AG09319 (cell line): ENCODE results near the gene BID.
"Not testable (repeated sequence)": the region's sequence is repeated elsewhere in the genome, so short reads cannot be mapped to it uniquely, and the experiment has no call there.

ENCODE experiments used
- DNase-seq: peaks from one replicate; pipeline ENCODE4 v3.0.0-alpha.2; 2010; ENCODE audit warnings: low read depth; ENCODE audit errors: extremely low read depth
- TF ChIP-seq, protein P1 (sequence below): IDR thresholded peaks from 2 replicates; pipeline ENCODE4 v1.5.1; 2011; ENCODE audit warnings: low read depth, mild to moderate bottlenecking, inconsistent platforms, low read length, moderate library complexity

BID gene

GRCh38 chr22:17705951-17706900 lies 68.0 kb downstream of the BID start:
- TF ChIP-seq, protein P1, sequence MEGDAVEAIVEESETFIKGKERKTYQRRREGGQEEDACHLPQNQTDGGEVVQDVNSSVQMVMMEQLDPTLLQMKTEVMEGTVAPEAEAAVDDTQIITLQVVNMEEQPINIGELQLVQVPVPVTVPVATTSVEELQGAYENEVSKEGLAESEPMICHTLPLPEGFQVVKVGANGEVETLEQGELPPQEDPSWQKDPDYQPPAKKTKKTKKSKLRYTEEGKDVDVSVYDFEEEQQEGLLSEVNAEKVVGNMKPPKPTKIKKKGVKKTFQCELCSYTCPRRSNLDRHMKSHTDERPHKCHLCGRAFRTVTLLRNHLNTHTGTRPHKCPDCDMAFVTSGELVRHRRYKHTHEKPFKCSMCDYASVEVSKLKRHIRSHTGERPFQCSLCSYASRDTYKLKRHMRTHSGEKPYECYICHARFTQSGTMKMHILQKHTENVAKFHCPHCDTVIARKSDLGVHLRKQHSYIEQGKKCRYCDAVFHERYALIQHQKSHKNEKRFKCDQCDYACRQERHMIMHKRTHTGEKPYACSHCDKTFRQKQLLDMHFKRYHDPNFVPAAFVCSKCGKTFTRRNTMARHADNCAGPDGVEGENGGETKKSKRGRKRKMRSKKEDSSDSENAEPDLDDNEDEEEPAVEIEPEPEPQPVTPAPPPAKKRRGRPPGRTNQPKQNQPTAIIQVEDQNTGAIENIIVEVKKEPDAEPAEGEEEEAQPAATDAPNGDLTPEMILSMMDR, result no peak

GRCh38 chr22:17705546-17705945 lies 68.7 kb downstream of the BID start:
- no peak for DNase-seq
- TF ChIP-seq, protein P1, result no peak

More at GRCh38 chr22:17705951-17706900, 68.0 kb downstream of the BID start:
- DNase-seq, result peak; percentile 83

DNA sequence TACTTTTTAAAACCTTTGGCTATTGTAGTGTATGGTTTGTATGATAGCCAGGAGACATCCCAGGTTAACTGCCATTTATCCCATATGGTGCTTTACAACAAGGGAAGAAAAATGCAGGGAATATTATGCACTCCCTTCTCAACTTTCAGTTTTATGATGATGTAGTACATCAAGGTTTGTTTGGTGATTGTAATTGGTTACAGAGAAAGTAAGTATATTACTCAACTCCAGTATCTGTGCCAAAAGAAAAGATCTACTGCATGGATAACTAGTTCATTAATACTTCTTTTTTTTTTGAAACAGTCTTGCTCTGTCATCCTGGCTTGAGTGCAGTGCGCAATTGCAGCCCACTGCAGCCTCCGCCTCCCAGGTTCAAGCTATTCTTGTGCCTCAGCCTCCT lies 70.5 kb downstream of the BID start:
- TF ChIP-seq, protein P1, result no peak
- DNase-seq, result no peak

DNA sequence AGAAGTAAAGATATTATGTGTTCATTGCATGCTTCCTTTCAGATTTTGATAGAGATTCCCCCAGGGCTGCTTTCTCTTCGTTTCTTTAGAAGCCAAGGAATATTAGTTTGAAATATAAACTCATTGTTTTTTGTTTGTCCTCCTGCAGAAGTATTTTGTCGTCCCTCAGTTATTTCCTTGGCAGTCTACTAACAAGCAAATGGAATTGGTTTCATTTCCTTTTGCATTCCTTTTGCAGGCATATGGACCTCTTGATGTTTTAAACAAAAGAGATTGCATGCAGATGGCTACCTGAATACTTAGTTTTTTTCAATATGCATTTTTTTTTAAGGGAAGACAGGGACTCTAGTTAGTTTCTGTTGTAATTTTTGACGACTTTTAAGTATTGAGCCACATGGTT lies 73.5 kb downstream of the BID start:
- TF ChIP-seq, protein P1, result no peak
- no peak for DNase-seq

DNA sequence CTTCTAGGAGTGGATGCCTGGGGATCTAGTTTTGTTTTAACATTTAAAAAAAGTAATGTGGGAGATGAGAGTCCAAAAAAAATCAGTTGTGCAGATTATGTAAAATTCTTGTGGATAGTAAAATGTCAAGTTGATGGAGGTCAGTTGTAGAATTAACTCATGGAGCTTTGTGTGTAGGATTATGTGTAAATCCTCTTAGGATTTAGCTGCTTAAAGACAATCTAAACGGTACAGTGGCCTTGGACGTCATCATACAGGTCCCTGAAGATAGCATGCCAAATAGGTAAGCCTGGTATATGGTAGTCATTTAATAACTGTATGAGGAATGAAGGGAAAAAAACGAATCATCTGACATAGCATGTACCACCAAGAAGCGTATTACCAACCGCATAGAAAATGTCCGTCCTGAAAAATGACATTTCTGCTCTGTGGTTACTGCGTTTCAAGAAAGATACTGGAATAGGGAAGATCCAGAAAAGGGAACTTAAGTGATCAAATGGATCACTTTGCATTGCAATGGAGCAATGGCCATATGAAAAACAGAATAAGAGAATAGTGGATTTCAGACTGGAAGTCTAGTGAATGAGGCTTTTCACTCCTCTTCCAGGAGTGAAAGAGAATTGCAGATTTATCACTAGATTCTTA lies 74.5 kb downstream of the BID start:
- TF ChIP-seq, protein P1, result no peak
- no peak for DNase-seq

GRCh38 chr22:17698948-17699347 lies 75.3 kb downstream of the BID start:
- TF ChIP-seq, protein P1, result no peak
- DNase-seq, result no peak

DNA sequence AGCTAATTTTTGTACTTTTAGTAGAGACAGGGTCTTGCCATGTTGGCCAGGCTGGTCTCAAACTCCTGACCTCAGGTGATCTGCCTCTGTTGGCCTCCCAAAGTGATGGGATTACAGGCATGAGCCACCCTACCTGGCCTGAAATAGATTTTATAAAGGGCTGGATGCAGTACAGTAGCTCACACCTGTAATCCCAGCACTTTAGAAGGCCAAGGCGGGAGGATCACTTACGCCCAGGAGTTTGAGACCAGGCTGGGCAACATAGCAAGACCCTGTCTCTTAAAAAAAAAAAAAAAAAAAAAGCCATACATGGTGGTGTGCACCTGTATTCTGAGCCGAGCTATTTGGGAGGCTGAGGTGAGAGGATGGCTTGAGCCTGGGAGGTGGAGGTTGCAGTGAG lies 76.0 kb downstream of the BID start:
- DNase-seq, result not testable (repeated sequence)

GRCh38 chr22:17697196-17697595 lies 77.1 kb downstream of the BID start:
- DNase-seq, result not testable (repeated sequence)
